Measurements from ENCODE around the gene HSP90AB1.

The HSP90AB1 gene

GRCh38 chr6:44255871-44256774 is 9.2 kb downstream of the HSP90AB1 start:
- no peak for DNase-seq

GRCh38 chr6:44256775-44257024 is 9.8 kb downstream of the HSP90AB1 start:
- DNase-seq: peak; percentile 81

- DNase-seq: peak; percentile 85
Measured at GRCh38 chr6:44257025-44257752, 10.3 kb downstream of the HSP90AB1 start, which contains the start of gene SLC35B2. Gene SLC35B2 (minus strand): TSS chr6:44257528. CDS start chr6:44257410, 118 bp downstream.

GRCh38 chr6:44257753-44258324 is 10.9 kb downstream of the HSP90AB1 start:
- no peak for DNase-seq

GRCh38 chr6:44258325-44258863 is 11.5 kb downstream of the HSP90AB1 start:
- no peak for DNase-seq

- no peak for DNase-seq
Measured at GRCh38 chr6:44258921-44259320, 12.0 kb downstream of the HSP90AB1 start.

- DNase-seq: no peak
Measured at GRCh38 chr6:44260011-44260410, 13.1 kb downstream of the HSP90AB1 start.

- no peak for DNase-seq
Measured at GRCh38 chr6:44260451-44261297, 13.8 kb downstream of the HSP90AB1 start.

GRCh38 chr6:44261581-44261980 is 14.7 kb downstream of the HSP90AB1 start:
- DNase-seq: no peak

- no peak for DNase-seq
Measured at GRCh38 chr6:44262467-44263353, 15.8 kb downstream of the HSP90AB1 start.

GRCh38 chr6:44263354-44264100 is 16.6 kb downstream of the HSP90AB1 start:
- DNase-seq: no peak

GRCh38 chr6:44264154-44265006 is 17.5 kb downstream of the HSP90AB1 start:
- no peak for DNase-seq

- peak; percentile 96 for DNase-seq
Measured at GRCh38 chr6:44265007-44265721, 18.3 kb downstream of the HSP90AB1 start, which contains the start of gene NFKBIE. Gene NFKBIE (minus strand): TSS chr6:44265551. CDS start chr6:44265346, 205 bp downstream.

- DNase-seq: no peak
Measured at GRCh38 chr6:44265722-44266233, 18.9 kb downstream of the HSP90AB1 start.

- DNase-seq: no peak
Measured at GRCh38 chr6:44266347-44266746, 19.4 kb downstream of the HSP90AB1 start.

- DNase-seq: no peak
Measured at GRCh38 chr6:44267252-44267651, 20.4 kb downstream of the HSP90AB1 start.

GRCh38 chr6:44268095-44268628 is 21.3 kb downstream of the HSP90AB1 start:
- DNase-seq: peak; percentile 75

GRCh38 chr6:44269178-44269920 is 22.4 kb downstream of the HSP90AB1 start:
- DNase-seq: no peak
